Endothelial cell of umbilical vein (primary cell): ENCODE data around the gene KDSR. TPM values are rescaled to one million over a fixed set of nuclear protein-coding genes. Genes with fewer than 3 reads are reported as not detected.

Experiments
- BruUV-seq: library from RNA; stranded (reverse); fragments of 400-500 nt; replicated peaks from 2 replicates; lab custom pipeline; 2021; lab: Mats Ljungman, UMichigan
- CTCF ChIA-PET: fragments of 300-600, 350-600 bp; sonication (Branson Sonifier 250); formaldehyde crosslinking; loops from one replicate; lab custom pipeline; 2021; ENCODE audit warnings: antibody characterized with exemption, inconsistent platforms; lab: Charles Lee
- POLR2A ChIA-PET: fragments of 300-600, 350-600 bp; sonication (Branson Sonifier 250); formaldehyde crosslinking; loops from one replicate; lab custom pipeline; 2021; ENCODE audit warnings: antibody characterized with exemption, inconsistent platforms; lab: Charles Lee
- DNase-seq: peaks from one replicate; pipeline ENCODE4 v3.0.0-alpha.2; 2011; ENCODE audit warnings: low read depth, low spot score
- FAIRE-seq: peaks from 2 replicates; lab custom pipeline; 2011; peaks lifted over from hg19 to GRCh38; lab: Jason Lieb, UNC
- H2AFZ ChIP-seq: 2 replicates; pipeline ENCODE4 v1.6.0; 2012; ENCODE audit warnings: low read depth, low read length, control low read depth, inconsistent platforms
- H3K27ac ChIP-seq: 2 replicates; pipeline ENCODE4 v1.5.1; 2011; ENCODE audit warnings: low read depth, mild to moderate bottlenecking, control low read depth, low read length, moderate library complexity; ENCODE audit not compliant: insufficient read depth
- H3K27me3 ChIP-seq, 2 experiments: 2 replicates each; pipeline versions ENCODE4 v1.6.0 to v1.6.1; 2011; ENCODE audit warnings: low read length in 2 of 2, mixed read lengths in 1 of 2; ENCODE audit not compliant: control insufficient read depth in 2 of 2, insufficient read depth in 2 of 2
- H3K36me3 ChIP-seq, 2 experiments: 2 replicates in 1 of 2; 3 replicates in 1 of 2; pipeline ENCODE4 v1.5.1; 2011; ENCODE audit warnings: low read length in 2 of 2, mild to moderate bottlenecking in 1 of 2, moderate library complexity in 1 of 2; ENCODE audit not compliant: control insufficient read depth in 2 of 2, insufficient read depth in 2 of 2; ENCODE audit errors: extremely low read depth in 1 of 2
- H3K4me1 ChIP-seq: 3 replicates; pipeline ENCODE4 v1.5.1; 2011; ENCODE audit warnings: mild to moderate bottlenecking, low read length; ENCODE audit not compliant: control insufficient read depth, insufficient read depth; ENCODE audit errors: extremely low read depth
- H3K4me2 ChIP-seq: 2 replicates; pipeline ENCODE4 v1.6.1; 2011; ENCODE audit warnings: low read length, control low read depth, mixed read lengths; ENCODE audit not compliant: insufficient read depth
- H3K4me3 ChIP-seq, 3 experiments: fragments of 200-600 bp in 1 of 3; sonication (generic), shearing (Covaris generic) in 1 of 3; replicated peaks in 1 of 3; 2 replicates each; pipeline ENCODE4 v1.5.1; 2011 to 2016; ENCODE audit warnings: control low read depth in 3 of 3, low read length in 3 of 3, mild to moderate bottlenecking in 2 of 3, inconsistent platforms in 1 of 3, low read depth in 1 of 3, moderate library complexity in 1 of 3; ENCODE audit not compliant: insufficient read depth in 1 of 3
- H3K79me2 ChIP-seq: 2 replicates; pipeline ENCODE4 v1.6.0; 2012; ENCODE audit warnings: low read length, inconsistent platforms; ENCODE audit not compliant: control insufficient read depth, insufficient read depth
- H3K9ac ChIP-seq: replicated peaks from 2 replicates; pipeline ENCODE3; 2011; ENCODE audit warnings: low read length, control low read depth; ENCODE audit not compliant: insufficient read depth; ENCODE audit errors: extremely low read depth
- H3K9me1 ChIP-seq: replicated peaks from 3 replicates; pipeline ENCODE4 v1.6.0; 2011; ENCODE audit warnings: mild to moderate bottlenecking, low read length; ENCODE audit not compliant: control insufficient read depth, insufficient read depth; ENCODE audit errors: extremely low read depth
- H3K9me3 ChIP-seq: replicated peaks from 2 replicates; pipeline ENCODE4 v1.5.1; 2012; ENCODE audit warnings: low read length, inconsistent platforms; ENCODE audit not compliant: control insufficient read depth, insufficient read depth
- H4K20me1 ChIP-seq: replicated peaks from 2 replicates; pipeline ENCODE3; 2011; ENCODE audit warnings: mild to moderate bottlenecking, low read length; ENCODE audit not compliant: control insufficient read depth, insufficient read depth; ENCODE audit errors: extremely low read depth
- EZH2 ChIP-seq: IDR thresholded peaks from 2 replicates; pipeline ENCODE4 v1.6.1; 2012; ENCODE audit warnings: borderline replicate concordance, low read depth, mild to moderate bottlenecking, moderate library complexity, low read length, inconsistent platforms; ENCODE audit not compliant: severe bottlenecking
- GATA2 ChIP-seq: IDR thresholded peaks from 2 replicates; pipeline ENCODE4 v1.7.0; 2011; ENCODE audit warnings: low read depth, mild to moderate bottlenecking, moderate library complexity, mixed read lengths, low read length; ENCODE audit not compliant: insufficient read length, insufficient read depth
- JUN ChIP-seq: IDR thresholded peaks from 2 replicates; pipeline ENCODE4 v1.6.1; 2011; ENCODE audit warnings: borderline replicate concordance, low read depth; ENCODE audit not compliant: insufficient read length, insufficient read depth
- POLR2AphosphoS5 ChIP-seq: IDR thresholded peaks from 2 replicates; pipeline ENCODE4 v1.6.1; 2012; ENCODE audit warnings: low read depth, mild to moderate bottlenecking, control low read depth, low read length, moderate library complexity; ENCODE audit not compliant: insufficient read depth
- dilution Hi-C: fragments of 300-500 bp; cut with MboI; formaldehyde crosslinking; loops from one replicate; pipeline ENCODE4 v1.15.0; 2019; ENCODE audit warnings: low sequenced_read_pairs; ENCODE audit not compliant: extremely low pct_ligation_motif_present
- intact Hi-C: fragments of 100-400 bp; cut with micrococcal nuclease; formaldehyde crosslinking; loops from one replicate; pipeline ENCODE4 v1.10.0; 2022
- polyA plus RNA-seq, 4 experiments: library from polyadenylated mRNA; depleted of rRNA in 3 of 4; stranded (reverse) in 3 of 4; unstranded in 1 of 4; fragments of >200 nt; gene quantifications; 2 replicates each; pipeline versions ENCODE4 v1.2.1 to v1.2.3, GENCODE V29; 2011 to 2012; ENCODE audit warnings: missing spikeins in 1 of 4
- total RNA-seq: library from RNA; stranded (reverse); gene quantifications from 2 replicates; pipeline ENCODE4 v1.2.3, GENCODE V29; 2021
- TF ChIP-seq, protein P1 (sequence below), 2 donors: IDR thresholded peaks; 1 replicate in 1 of 2; 2 replicates in 1 of 2; pipeline ENCODE4 v1.5.1; 2011; ENCODE audit warnings: low read length in 2 of 2, mild to moderate bottlenecking in 2 of 2, moderate library complexity in 2 of 2, control low read depth in 1 of 2, inconsistent platforms in 1 of 2, low read depth in 1 of 2; ENCODE audit not compliant: insufficient read depth in 1 of 2; ENCODE audit errors: extremely low read depth in 1 of 2
- TF ChIP-seq, protein P2 (sequence below): IDR thresholded peaks from 2 replicates; pipeline ENCODE4 v1.6.1; 2011; ENCODE audit not compliant: insufficient read depth, insufficient read length

KDSR gene
- total and polyA plus RNA-seq, 2 donors (not counting 3 experiments of a cell fraction or from before 2014, with no cell fraction given), result 17.1 to 43.1 TPM

DNA sequence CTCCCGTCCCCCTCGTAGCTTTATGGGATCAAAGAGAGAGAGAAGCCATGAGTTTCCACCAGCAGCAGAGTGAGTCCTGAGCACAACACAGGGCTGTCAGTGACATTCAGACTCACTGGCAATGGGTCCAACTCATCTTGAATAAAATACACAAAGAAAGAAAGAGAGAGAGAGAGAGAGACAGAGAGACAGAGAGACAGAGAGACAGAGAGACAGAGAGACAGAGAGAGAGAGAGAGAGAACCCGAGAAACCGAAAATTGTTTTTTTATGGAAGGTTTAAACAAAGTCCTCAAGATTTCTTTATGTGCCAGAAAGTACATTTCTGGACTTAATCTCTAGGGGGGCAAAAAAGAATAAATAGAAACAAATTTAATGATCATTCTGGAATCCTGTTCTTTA is 35.9 kb downstream of the KDSR start:
- H3K4me3 ChIP-seq, result no peak overlapping the region
- H3K27me3 ChIP-seq, result no peaks in the 10 kb centered on the region
- no peaks in the 10 kb centered on the region for H3K79me2 ChIP-seq
- ChIA-PET POLR2A (no interaction called here), CTCF (interaction anchor here (1.6 kb wide), 1 partner anchor 109 kb away, joined by 3 read pairs; no protein-coding TSS in a partner anchor)
- no peak for TF ChIP-seq POLR2AphosphoS5
- no peak overlapping the region for H3K4me2 ChIP-seq
- H3K27ac ChIP-seq, result no peak overlapping the region
- H3K9ac ChIP-seq, result no peak overlapping the region
- no peaks in the 10 kb centered on the region for H3K9me3 ChIP-seq
- H2AFZ ChIP-seq, result no peak overlapping the region
- no peaks in the 10 kb centered on the region for H3K9me1 ChIP-seq
- intact Hi-C loops (no loop called here), dilution Hi-C loops (no loop called here)
- H3K36me3 ChIP-seq, result peaks cover 5 to 11% of the 10 kb centered on the region in 2 experiments
- no peaks in the 10 kb centered on the region for H4K20me1 ChIP-seq
- H3K4me1 ChIP-seq, result no peaks in the 10 kb centered on the region
- no peak for DNase-seq
- no TSS peak for BruUV-seq
- FAIRE-seq, result no peak

DNA sequence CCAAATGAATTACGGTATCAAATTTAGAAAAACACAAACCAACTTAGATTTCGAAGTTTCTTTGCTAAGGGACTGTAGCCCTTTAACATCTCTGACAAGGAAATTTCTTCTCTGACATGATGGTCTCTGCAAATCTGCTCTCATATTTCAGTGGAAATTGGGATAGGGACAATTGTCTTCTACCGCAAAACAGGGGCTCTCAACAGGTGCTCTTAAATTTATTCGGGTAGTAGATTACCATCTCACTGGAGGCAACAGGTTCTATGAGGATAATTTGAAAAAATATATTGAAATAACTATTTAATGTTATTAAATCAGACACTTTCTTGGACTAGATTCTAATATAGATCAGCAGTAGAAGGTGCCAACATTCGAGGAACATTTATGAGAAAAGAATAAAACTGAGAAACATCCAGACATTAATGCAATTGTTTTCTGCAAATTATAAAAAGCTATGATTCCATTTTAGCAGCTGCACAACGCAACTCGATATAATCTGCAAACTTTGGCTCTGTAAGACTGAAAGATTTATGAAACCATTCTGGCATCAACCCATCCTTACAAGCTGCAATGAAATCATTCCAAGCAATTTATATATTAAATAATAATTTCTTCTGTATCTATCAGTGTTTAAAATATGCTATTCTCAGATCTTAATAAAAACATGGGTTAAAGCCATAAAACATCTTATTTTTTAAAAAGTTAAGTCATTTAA is 37.4 kb downstream of the KDSR start:
- Histone ChIP-seq H3K4me1 (no peaks in the 10 kb centered on the region), H4K20me1 (no peaks in the 10 kb centered on the region), H3K9me3 (no peaks in the 10 kb centered on the region), H3K9ac (no peak overlapping the region), H2AFZ (no peak overlapping the region), H3K27me3 (no peaks in the 10 kb centered on the region), H3K36me3 (peaks cover 5 to 9% of the 10 kb centered on the region in 2 experiments), H3K9me1 (no peaks in the 10 kb centered on the region), H3K79me2 (no peaks in the 10 kb centered on the region), H3K4me3 (no peak overlapping the region), H3K4me2 (no peak overlapping the region), H3K27ac (no peak overlapping the region)
- no TSS peak for BruUV-seq
- ChIA-PET POLR2A (no interaction called here), CTCF (no interaction called here)
- no peak for DNase-seq
- intact Hi-C loops (no loop called here), dilution Hi-C loops (no loop called here)
- no peak for FAIRE-seq
- TF ChIP-seq, protein P1, sequence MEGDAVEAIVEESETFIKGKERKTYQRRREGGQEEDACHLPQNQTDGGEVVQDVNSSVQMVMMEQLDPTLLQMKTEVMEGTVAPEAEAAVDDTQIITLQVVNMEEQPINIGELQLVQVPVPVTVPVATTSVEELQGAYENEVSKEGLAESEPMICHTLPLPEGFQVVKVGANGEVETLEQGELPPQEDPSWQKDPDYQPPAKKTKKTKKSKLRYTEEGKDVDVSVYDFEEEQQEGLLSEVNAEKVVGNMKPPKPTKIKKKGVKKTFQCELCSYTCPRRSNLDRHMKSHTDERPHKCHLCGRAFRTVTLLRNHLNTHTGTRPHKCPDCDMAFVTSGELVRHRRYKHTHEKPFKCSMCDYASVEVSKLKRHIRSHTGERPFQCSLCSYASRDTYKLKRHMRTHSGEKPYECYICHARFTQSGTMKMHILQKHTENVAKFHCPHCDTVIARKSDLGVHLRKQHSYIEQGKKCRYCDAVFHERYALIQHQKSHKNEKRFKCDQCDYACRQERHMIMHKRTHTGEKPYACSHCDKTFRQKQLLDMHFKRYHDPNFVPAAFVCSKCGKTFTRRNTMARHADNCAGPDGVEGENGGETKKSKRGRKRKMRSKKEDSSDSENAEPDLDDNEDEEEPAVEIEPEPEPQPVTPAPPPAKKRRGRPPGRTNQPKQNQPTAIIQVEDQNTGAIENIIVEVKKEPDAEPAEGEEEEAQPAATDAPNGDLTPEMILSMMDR (IDR thresholded peaks at IDR 0.05; ENCODE audit: extremely low read depth in 1 of 2, insufficient read depth in 1 of 2, low read depth in 1 of 2, low read length in 2 of 2), result no peak
- no peak for TF ChIP-seq EZH2
- TF ChIP-seq, protein P2, sequence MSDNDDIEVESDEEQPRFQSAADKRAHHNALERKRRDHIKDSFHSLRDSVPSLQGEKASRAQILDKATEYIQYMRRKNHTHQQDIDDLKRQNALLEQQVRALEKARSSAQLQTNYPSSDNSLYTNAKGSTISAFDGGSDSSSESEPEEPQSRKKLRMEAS, result no peak
- TF ChIP-seq JUN, result no peak
- no peak for TF ChIP-seq GATA2
- TF ChIP-seq POLR2AphosphoS5, result no peak
